Measurements from ENCODE around the gene SLC22A17.
A peak's percentile ranks its signal among the peaks of the same experiment; 100 is the strongest.

The SLC22A17 gene

DNA sequence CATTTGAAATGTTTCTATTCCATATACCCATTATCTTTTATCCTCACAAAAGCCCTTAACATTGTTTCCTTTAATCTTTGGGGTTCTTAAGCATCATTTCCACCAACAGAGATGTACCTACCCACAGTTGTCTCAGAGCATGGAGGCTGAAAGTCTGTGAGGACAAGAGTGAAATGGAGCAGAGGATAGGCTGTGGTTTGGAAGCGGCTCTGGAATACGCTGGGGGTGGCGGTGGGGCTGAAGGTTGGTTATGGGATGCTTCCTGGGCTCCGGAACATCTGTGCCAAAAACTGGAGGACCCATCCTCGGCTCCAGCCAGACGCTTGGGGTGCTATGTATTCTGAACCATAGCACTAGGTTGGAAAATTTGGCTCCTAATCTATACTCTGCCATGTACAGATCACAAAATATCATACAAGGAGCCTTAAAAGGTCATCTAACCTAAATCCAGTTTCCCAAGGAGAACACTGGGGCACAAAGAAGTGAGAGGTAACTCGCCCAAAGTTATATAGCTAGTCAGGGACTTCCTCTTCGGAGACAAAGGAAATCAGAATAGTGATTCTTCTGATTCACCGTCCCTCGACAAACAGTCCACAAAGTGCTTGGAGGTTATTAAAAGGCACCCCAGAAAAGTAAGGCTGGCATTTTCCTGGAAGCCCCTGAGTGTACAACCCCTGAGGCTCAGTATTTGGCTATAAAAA is 52.6 kb downstream of the SLC22A17 start:
- Histone ChIP-seq H3K4me3 (ENCODE audit: low read depth in 1 of 5, low read length in 5 of 5) (peak overlapping the region; percentile 58 to 94 (median 89)), H3K27ac (ENCODE audit: low read depth, low read length) (peak overlapping the region; percentile 92), H3K4me1 (ENCODE audit: control insufficient read depth in 5 of 5, insufficient read depth in 5 of 5, low read length in 5 of 5) (peaks cover 5 to 42% (median 33%) of the 10 kb centered on the region in 5 donors), H3K36me3 (ENCODE audit: control insufficient read depth in 5 of 5, insufficient read depth in 5 of 5, low read length in 5 of 5) (peaks cover 6 to 24% (median 12%) of the 10 kb centered on the region in 5 donors), H3K9ac (ENCODE audit: low read length in 5 of 5) (peak overlapping the region; percentile 70 to 95 (median 91)), H3K9me3 (ENCODE audit: control insufficient read depth in 5 of 5, low read length in 5 of 5) (no peaks in the 10 kb centered on the region), H3K27me3 (ENCODE audit: control insufficient read depth in 5 of 5, insufficient read depth in 4 of 5, low read length in 5 of 5) (no peaks in the 10 kb centered on the region)

DNA sequence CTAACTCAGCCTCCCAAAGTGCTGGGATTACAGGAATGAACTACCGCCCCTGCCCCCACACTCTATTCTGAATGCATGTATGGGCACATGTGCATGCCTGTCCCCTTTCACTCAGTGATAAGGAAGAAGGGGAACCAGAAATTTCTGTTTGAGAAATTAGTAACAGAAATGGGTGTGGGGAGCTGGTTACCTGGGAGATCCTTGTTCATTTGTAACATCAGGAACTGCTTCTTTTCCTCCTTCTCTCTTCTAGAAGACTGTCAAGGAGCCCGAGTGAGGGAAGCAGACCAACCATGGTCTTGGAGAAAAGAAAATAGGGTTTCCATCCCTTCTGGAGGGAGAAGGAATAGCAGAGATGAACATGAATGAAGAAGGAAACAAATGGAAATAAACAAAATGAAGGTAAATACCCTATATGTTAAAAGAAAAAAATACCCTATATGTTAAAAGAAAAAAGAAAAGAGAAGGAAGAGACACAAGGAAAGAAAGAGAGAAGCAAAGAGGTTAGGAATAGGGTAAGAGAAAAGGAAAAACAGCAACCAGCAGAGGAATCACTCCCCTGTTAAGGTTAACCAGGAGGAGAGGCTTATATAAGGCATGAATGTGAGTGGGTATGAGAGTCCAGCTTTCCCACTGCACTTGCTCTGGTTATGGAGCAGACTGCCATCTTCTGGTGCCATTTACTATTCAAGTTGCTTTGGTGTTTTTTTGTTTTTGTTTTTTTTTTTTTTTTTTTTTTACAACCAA is 53.3 kb downstream of the SLC22A17 start:
- H3K27ac ChIP-seq (ENCODE audit: low read depth, low read length): peak overlapping the region; percentile 92
- peaks cover 6 to 24% (median 12%) of the 10 kb centered on the region in 5 donors for H3K36me3 ChIP-seq (ENCODE audit: control insufficient read depth in 5 of 5, insufficient read depth in 5 of 5, low read length in 5 of 5)
- H3K9ac ChIP-seq (ENCODE audit: low read length in 5 of 5): peak overlapping the region in 1 of 5 donors; percentile 63
- H3K9me3 ChIP-seq (ENCODE audit: control insufficient read depth in 5 of 5, low read length in 5 of 5): no peaks in the 10 kb centered on the region
- H3K4me3 ChIP-seq (ENCODE audit: low read depth in 1 of 5, low read length in 5 of 5): no peak overlapping the region
- peaks cover 8 to 49% (median 39%) of the 10 kb centered on the region in 5 donors for H3K4me1 ChIP-seq (ENCODE audit: control insufficient read depth in 5 of 5, insufficient read depth in 5 of 5, low read length in 5 of 5)
- H3K27me3 ChIP-seq (ENCODE audit: control insufficient read depth in 5 of 5, insufficient read depth in 4 of 5, low read length in 5 of 5): no peaks in the 10 kb centered on the region

DNA sequence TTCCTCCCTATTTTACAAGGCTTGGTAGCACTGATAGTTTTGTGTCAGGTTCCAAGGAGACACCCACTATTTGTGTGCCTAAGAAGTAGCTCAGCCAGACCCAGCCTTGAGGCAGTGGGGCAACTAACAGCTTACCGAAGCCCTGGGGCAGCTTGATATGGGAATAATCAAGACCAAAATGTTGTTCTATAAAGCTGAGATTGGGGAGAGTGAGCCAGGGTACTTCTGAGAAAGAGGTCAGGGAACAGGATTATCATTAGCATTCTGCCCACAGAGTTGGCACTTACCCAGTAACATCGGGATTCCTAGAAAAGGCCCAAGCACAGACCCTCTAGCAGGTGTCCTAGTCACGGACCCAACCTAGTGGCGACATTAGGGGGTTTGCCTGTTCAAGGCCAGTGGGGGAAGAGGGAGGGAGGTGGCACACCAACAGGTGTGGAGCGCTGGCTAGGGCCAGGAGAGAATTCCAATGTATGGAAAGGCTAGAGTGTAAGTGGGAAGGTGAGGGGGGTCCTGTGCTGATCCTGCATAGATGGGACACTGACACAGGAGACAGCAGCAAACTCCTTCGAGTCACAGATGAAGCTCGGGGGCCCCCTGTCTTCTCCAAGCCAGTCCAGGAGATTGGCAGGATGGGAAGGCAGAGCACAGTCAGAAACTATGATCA is 54.9 kb downstream of the SLC22A17 start:
- Histone ChIP-seq H3K9me3 (ENCODE audit: control insufficient read depth in 5 of 5, low read length in 5 of 5) (no peaks in the 10 kb centered on the region), H3K27ac (ENCODE audit: low read depth, low read length) (no peak overlapping the region), H3K4me1 (ENCODE audit: control insufficient read depth in 5 of 5, insufficient read depth in 5 of 5, low read length in 5 of 5) (peaks cover 8 to 48% (median 33%) of the 10 kb centered on the region in 5 donors), H3K27me3 (ENCODE audit: control insufficient read depth in 5 of 5, insufficient read depth in 4 of 5, low read length in 5 of 5) (no peaks in the 10 kb centered on the region), H3K36me3 (ENCODE audit: control insufficient read depth in 5 of 5, insufficient read depth in 5 of 5, low read length in 5 of 5) (peaks cover 6 to 24% (median 12%) of the 10 kb centered on the region in 5 donors), H3K4me3 (ENCODE audit: low read depth in 1 of 5, low read length in 5 of 5) (no peak overlapping the region), H3K9ac (ENCODE audit: low read length in 5 of 5) (no peak overlapping the region)

DNA sequence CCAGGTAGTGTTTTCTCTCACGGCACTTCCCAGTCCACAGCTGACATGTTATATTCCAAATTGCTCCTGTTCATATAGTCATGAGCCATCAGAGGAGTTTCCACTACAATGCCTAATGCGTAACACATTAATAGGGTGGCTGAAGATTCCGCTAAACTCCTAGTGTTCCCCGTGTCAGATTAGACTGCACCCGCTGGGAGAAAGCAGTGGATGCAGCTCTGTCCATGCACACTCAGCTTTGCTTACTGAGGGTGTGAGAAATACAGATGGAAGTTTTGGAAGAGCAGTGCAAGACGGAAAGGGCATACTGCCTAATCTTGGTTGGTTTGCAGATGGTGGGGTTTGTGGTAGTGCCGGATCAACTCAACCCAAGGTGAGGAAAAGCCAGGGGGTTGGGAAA is 55.6 kb downstream of the SLC22A17 start:
- Histone ChIP-seq H3K9me3 (ENCODE audit: control insufficient read depth in 5 of 5, low read length in 5 of 5) (no peaks in the 10 kb centered on the region), H3K27ac (ENCODE audit: low read depth, low read length) (no peak overlapping the region), H3K4me1 (ENCODE audit: control insufficient read depth in 5 of 5, insufficient read depth in 5 of 5, low read length in 5 of 5) (peaks cover 8 to 41% (median 27%) of the 10 kb centered on the region in 5 donors), H3K27me3 (ENCODE audit: control insufficient read depth in 5 of 5, insufficient read depth in 4 of 5, low read length in 5 of 5) (no peaks in the 10 kb centered on the region), H3K36me3 (ENCODE audit: control insufficient read depth in 5 of 5, insufficient read depth in 5 of 5, low read length in 5 of 5) (peaks cover 6 to 24% (median 12%) of the 10 kb centered on the region in 5 donors), H3K4me3 (ENCODE audit: low read depth in 1 of 5, low read length in 5 of 5) (no peak overlapping the region), H3K9ac (ENCODE audit: low read length in 5 of 5) (no peak overlapping the region)
